Measurements from ENCODE around the gene VIM.

- TF ChIP-seq CTCF (IDR thresholded peaks at IDR 0.05) (no peak), POLR2A (IDR thresholded peaks at IDR 0.05) (no peak), POLR2AphosphoS5 (IDR thresholded peaks at IDR 0.05) (no peak)
These were observed 33.0 kb upstream of the VIM start for GRCh38 chr10:17195083-17195482.
